HG03442 (cell line): ENCODE data around the gene STK38L.
"Not testable (repeated sequence)": the region's sequence is repeated elsewhere in the genome, so short reads cannot be mapped to it uniquely, and the experiment has no call there.

ENCODE experiments used
- ATAC-seq: cut with Tn5 transposase; IDR thresholded peaks from one replicate; pipeline ENCODE4 v1.9.1; 2021; ENCODE audit warnings: mild to moderate bottlenecking, moderate library complexity; ENCODE audit not compliant: unreplicated experiment

Gene STK38L

DNA sequence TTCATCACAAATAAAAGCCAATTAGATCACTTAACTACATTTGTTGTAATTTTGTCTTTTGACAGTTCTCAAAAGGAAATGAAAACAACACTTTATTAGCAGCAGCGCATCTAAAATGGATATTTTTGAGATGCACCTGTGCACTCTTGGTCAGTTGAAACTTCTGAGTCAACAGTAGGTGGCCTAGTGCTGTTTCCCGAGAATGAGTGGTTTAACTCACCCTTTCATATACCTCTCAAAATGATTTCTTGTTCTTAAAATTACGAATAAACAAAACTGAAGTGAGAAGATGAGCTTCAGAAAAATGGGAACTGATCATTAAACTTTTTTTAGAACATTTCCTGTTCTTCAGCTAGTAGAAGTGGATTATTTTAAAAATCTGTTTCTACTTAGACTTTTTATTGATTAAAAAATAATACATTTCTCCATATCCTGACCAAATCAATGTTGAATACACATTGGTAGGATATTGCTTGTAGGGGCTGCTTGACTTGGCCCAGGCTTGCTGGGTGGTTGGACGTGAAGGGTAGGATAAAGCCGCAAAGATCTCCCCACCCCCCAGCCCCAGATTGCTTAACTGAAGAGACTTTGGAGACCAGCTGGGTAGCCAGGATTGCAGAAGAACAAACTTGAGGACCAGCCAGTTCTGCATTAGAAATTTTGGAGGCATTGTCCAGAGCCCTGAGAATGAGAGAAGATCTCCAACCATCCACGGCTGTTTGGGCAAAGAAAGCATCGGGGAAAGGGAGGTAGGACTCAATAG is 22.3 kb upstream of the STK38L start:
- ATAC-seq: peak; percentile 67

DNA sequence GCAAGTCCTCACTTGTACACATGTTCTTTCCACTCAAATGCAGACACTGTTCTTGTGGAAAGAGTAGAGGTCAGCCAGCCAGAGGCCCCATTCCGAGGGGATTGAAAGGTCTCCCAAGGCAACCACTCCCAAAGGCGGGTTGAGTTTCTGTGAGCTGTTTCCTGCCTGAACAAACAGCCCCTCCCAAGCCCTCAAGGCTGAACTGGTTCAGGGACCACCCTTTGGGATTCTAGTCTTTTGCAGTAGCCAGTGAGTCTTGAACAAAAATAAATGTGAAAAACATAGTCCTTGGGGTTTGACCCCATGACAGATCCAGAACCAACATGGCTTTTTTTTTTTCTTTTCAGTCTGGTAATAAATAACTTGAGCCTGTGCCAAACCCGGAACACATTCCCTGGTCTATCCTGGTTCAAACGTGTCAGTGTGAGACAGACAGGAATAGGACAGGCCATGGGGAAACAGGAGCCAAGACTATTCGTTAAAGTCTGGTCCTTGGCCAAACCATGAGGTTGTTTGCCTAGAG is 17.6 kb upstream of the STK38L start:
- no peak for ATAC-seq

DNA sequence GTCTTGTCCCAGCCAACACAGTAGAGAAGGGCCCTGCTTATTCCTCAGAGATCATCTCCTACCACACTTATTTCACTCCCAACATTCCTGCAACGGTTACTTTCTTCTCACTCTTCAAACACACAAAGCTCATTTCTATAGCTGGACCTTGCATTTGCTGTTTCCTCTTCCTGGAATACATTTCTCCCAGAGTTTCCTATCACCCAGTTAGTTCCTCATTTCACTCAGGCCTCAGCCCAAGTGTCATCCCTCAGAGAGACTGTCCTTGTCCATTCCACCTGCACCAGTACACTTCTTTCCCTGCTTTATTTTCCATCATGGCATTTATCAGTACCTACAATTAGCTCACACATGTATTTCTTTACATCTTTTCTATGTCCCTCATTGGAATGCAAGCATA is 14.7 kb upstream of the STK38L start:
- no peak for ATAC-seq

DNA sequence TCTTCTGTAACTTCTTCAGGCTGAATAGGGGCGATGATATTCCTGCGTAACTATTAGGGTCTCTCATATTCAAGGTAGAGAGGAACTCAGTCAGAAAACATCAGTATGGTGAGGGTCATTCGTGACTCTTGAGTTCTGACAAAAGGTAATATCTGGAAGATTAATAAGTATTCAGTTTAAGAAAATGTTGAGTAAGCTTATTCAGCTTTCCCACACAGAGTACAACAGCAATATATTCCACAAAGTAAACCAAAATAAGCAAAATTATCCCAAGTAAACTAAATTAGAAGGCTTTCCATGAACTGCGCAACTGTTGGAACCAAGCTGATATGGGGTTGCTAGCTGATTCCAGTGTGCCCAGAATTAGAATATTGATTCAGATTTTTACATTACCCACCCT is 12.7 kb upstream of the STK38L start:
- not testable (repeated sequence) for ATAC-seq

GRCh38 chr12:27233814-27234213 is 10.3 kb upstream of the STK38L start:
- ATAC-seq: no peak

DNA sequence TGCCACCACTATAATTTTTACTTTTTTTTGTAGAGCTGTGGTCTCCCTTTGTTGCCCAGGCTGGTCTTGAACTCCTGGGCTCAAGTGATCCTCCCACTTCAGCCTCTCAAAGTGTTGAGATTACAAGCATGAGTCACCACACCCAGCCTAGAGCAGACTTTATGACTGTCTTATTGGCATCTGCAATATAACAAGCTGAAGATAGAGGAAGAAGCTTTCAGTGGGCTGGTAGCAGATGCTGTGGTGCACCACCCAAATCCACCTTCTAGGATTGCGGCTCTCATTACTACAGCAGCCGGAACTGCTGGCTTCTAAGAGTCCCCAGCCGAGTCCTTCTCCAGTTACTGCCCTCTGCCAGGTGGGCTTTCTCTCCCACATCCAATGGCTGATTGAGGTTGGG is 7.6 kb upstream of the STK38L start:
- ATAC-seq: no peak

- peak; percentile 61 for ATAC-seq
These were observed 6.0 kb upstream of the STK38L start for GRCh38 chr12:27237790-27238771.

DNA sequence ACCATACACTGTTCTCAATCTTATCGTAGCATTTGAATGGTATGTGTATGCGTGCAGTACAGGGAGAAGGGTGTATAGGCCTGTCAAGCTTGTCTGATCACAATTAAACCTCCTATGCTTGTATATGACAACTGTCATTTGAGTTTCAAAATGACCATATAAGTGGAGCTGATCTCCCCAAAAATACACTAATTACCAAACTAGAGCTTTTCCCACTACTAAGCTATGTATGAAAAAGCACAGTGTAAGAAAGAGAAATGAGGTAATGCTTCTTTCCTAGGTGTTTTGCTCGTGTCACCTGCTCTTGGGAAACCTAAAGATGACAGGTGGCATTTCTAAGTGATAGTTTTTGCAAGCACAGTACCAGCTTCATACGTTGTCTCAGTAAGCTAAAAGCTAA is 1.1 kb upstream of the STK38L start:
- ATAC-seq: no peak

DNA sequence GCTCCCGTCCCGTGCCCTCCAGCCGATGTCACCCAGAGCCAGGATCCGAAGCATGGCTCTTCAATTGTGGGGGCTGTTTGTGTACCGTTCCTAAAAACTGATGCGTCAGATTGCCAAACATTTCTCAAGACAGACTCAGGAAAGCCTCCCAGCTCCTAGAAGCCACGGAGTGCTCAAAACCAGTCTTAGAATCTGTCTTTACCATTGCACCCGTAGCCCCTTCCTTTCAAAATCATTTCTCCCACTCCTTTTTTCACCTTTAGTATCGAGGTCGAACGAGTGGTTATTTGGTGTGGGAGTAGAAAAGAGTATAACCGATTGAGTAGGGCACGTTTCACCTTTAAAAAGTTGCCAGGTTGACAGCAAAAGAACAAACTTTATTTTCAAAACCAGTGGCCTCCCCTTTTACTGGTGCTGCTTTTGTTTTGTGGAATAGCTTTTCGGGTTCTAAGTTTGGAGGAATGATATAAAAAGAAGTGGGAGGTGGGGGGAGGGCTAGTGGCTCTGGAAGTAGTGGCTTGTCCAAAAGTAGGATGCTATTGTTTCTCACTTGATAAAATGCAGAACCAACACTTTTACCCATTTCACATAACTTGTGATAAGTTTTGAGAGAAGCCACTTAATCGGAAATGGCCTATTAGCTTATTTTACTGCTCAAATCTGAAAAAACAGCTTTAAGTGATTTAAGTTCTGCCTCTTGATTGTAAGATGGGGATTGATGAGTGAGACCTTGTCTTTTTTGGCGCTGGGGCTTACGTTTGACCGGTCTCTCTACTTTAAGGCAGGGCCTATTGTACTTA is 803 bp downstream of the STK38L start:
- ATAC-seq: no peak

DNA sequence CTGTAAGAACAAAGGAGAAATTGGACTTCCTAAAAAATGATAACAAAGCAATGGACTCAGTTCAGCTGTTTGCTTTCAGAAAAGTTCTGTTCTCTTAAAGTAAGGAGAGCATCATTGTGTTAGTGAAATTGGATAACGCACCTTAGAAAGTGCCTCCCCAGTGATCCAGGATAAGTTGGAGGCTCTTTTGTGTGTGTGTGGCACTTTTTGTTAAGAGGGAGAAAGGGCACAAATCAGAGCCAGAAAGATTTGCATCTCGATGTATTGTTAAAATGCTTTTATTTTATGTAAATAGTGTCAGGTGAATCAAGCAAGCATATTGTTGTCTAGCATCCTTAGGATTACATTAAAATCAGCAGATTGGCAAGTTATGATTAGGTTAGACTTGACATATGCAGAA is 2.1 kb downstream of the STK38L start:
- no peak for ATAC-seq

- no peak for ATAC-seq
These were observed 2.7 kb downstream of the STK38L start for GRCh38 chr12:27246774-27247173.

DNA sequence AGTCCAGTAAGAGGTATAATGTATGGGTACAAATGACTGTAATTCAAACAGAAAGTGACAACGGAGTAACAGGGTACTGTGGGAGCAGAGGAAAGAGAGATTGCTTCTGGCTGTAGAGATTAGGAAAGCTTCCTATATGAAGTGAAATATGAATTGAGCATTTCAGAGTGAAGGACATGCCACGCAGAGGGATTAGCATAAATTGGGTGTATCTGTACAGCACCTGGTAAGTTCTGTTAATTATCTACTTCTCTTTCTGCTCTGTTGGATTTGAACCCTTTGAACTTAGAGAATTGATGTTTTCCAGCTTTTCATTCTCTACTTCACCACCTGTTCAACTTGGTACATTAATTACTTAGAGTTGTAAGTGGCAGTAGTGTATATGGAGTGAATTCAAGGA is 8.8 kb downstream of the STK38L start:
- no peak for ATAC-seq

DNA sequence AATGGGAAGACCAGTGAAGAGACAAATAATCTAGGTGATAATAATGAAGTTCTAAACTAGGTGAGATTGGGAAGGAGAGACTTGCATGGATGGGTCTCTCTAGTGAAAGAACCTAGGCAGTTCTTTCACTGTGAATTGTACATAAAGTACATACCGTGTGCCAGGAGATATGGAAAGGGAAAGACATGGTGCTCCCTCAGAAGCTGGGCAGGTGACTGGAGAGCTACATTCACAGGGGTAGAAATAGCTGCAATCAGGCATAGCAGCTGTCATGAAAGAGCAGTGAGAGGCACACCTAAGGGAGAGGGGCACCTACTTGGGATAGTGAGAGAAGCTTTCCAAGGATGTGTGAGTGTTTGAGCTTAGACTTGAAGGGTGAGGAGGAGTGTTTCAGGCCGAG is 9.3 kb downstream of the STK38L start:
- ATAC-seq: no peak

DNA sequence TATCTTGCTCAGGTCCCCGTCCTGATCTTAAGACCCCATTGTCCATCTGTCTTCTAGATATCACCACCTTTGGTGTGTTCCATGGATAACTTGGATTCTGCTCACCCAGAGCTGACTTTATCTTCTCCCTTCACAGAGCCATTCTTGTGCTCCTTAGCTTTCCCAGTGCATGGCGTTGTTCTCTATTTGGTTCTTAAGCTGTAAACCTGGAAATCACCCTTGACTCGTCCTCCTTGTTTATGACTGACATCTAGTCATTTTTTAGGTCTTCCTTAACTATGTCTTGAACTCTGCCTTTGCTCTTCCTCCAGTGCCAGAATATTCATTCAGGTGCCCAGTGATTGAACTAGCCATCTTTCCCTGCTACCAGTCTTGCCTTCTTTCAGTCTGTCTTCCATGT is 11.7 kb downstream of the STK38L start:
- ATAC-seq: no peak

DNA sequence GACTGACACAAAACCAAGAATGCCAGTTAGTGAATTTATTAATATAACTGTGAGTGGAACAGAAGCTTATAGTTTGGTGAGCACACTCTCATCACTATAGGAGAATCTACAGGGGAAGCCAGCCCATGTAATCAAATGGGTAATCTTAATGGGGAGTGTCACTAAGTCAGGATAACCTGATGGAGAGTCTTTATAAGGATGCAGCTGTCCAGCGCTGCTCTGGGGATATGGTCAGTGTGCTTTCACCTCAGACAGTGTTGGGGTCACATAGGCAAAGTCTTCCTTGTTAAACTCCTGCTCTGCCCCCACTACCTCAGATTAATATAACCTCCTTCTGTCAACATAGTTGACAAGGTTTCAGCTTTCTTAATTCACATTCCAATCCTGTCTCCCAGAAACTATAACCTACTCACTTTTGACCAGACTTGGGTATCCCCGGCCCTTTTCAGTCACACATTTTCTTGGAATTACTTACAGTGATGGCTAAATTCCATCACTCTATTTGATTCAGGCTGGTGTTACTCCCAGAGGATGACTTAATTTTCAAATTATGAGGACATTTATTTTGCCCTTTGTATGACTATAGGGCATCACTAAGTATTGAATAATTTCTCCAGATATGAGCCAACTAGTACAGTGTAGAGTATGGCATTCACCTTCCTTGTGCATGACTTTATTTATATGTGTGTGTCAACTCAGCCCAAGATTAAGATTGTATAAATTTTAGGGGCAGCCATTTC is 13.2 kb downstream of the STK38L start:
- ATAC-seq: no peak

- ATAC-seq: no peak
These were observed 16.7 kb downstream of the STK38L start for GRCh38 chr12:27260746-27261145.

GRCh38 chr12:27261866-27262265 is 17.8 kb downstream of the STK38L start:
- ATAC-seq: no peak

DNA sequence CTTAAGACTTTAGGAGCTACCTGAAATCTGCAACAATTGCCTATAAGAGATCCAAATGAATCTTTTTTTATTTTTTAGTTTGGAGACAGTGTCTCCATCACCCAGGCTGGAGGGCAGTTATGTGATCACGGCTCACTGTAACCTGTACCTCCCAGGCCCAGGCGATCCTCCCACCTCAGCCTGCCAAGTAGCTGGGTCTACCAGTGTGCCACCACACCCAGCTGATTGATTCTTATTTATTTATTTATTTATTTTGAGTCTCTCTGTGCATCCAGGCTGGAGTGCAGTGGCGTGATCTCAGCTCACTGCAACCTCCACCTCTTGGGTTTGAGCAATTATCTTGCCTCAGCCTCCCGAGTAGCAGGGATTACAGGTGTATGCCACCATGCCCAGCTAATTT is 26.1 kb downstream of the STK38L start:
- ATAC-seq: no peak

DNA sequence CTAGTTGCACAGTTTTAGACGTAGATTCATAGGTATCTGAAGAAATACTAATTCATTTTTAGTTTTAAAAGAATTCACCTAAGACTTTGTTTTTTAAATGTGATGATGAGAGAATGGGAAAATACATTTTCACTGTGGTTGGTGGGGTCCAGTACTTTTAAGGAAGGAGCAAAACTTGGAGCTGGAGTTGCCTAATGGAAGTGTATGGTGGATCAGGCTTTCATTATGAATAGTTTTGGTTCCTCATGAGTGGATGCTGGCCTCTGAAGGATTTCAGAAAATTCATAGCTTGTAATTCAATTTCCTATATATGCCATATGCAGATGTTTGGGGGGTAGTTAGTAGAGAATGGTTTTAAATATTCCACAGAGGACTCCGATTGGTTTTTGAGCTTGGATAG is 27.1 kb downstream of the STK38L start:
- ATAC-seq: no peak

- ATAC-seq: no peak
These were observed 28.4 kb downstream of the STK38L start for GRCh38 chr12:27272373-27273028.
